Measurements from ENCODE around the gene ADGRG3. TPM values are rescaled to one million over a fixed set of nuclear protein-coding genes. Genes with fewer than 3 reads are reported as not detected.

Gene ADGRG3
- total and polyA plus RNA-seq, 9 of the 15 experiments (the other 6 are each of a cell fraction or from before 2014, with no cell fraction given): 0.09 to 0.52 (median 0.14) TPM; not detected in 3

GRCh38 chr16:57689762-57690558, 21.9 kb downstream of the ADGRG3 start (continued):
- TF ChIP-seq ZBTB11 (CRISPR knock-in tag; IDR thresholded peaks at IDR 0.05) (peak in 1 of 3 experiments; percentile 73; a peak in 2 of 6 replicates), MLX (CRISPR knock-in tag; conservative IDR thresholded peaks at IDR 0.05) (no peak), NELFE (IDR thresholded peaks at IDR 0.05; ENCODE audit: insufficient read depth, insufficient read length) (no peak), SNRNP70 (optimal IDR thresholded peaks at IDR 0.05; ENCODE audit: low read depth, low read length) (no peak), SNAPC5 (CRISPR knock-in tag; IDR thresholded peaks at IDR 0.05) (no peak), RNF2 (IDR thresholded peaks at IDR 0.05) (peak; percentile 98), E2F3 (CRISPR knock-in tag; IDR thresholded peaks at IDR 0.05) (no peak), PYGO2 (tag; IDR thresholded peaks at IDR 0.05) (peak; percentile 95), CEBPZ (IDR thresholded peaks at IDR 0.05; ENCODE audit: borderline replicate concordance, low read depth, low read length) (no peak), MAFG (tag; conservative IDR thresholded peaks at IDR 0.05) (no peak; the same call in 1 of the 2 replicates), ZNF561 (CRISPR knock-in tag; conservative IDR thresholded peaks at IDR 0.05) (no peak), POLR3G (IDR thresholded peaks at IDR 0.05; ENCODE audit: extremely low read depth, insufficient read length, insufficient replicate concordance) (no peak), CBFB (CRISPR knock-in tag; IDR thresholded peaks at IDR 0.05) (no peak), ETV6 (IDR thresholded peaks at IDR 0.05; ENCODE audit: borderline replicate concordance in 1 of 2, low read depth in 2 of 2, low read length in 1 of 2) (peak; percentile 41 to 75; a peak in 2 of 4 replicates), ETV6 (CRISPR knock-in tag; IDR thresholded peaks at IDR 0.05; ENCODE audit: borderline replicate concordance) (no peak), ZNF24 (IDR thresholded peaks at IDR 0.05) (peak; percentile 90), ZNF277 (CRISPR knock-in tag; IDR thresholded peaks at IDR 0.05; ENCODE audit: borderline replicate concordance) (no peak), HMG20B (CRISPR knock-in tag; IDR thresholded peaks at IDR 0.05) (no peak)
